Adrenal gland (tissue), 5 donors: ENCODE measurements around the gene HCN3.

ENCODE experiments used
- CTCF ChIP-seq, 6 experiments: fragments of 450-650 bp in 4 of 6; fragments of 200-600 bp in 2 of 6; sonication (generic) in 1 of 6; IDR thresholded peaks; 1 replicate in 5 of 6; 2 replicates in 1 of 6; pipeline versions ENCODE4 v1.5.1 to v1.8.0; 2016 to 2021; ENCODE audit warnings: antibody characterized with exemption in 6 of 6, mild to moderate bottlenecking in 2 of 6, moderate library complexity in 1 of 6
- POLR2A ChIP-seq, 2 donors: fragments of 450-650 bp; IDR thresholded peaks; one replicate each; pipeline ENCODE4 v1.6.1; 2017; ENCODE audit warnings: antibody characterized with exemption in 2 of 2, mild to moderate bottlenecking in 2 of 2, moderate library complexity in 1 of 2
- donor health status: DM: no; HTN: no; CAD: no.

GRCh38 chr1:155334962-155335361 lies 57.7 kb downstream of the HCN3 start:
- TF ChIP-seq CTCF (IDR thresholded peaks at IDR 0.05), result no peak
- TF ChIP-seq POLR2A (IDR thresholded peaks at IDR 0.05), result no peak
